Fibroblast of lung (primary cell): ENCODE results near the gene PMAIP1. TPM values are rescaled to one million over a fixed set of nuclear protein-coding genes. Genes with fewer than 3 reads are reported as not detected.

Experiments
- DNase-seq, 2 donors: peaks; one replicate each; pipeline versions ENCODE4 v3.0.0 to v3.0.0-alpha.2; 2010; ENCODE audit warnings: low read depth in 2 of 2
- H2AFZ ChIP-seq: 2 replicates; pipeline ENCODE4 v1.5.1; 2012; ENCODE audit warnings: low read length, control low read depth, inconsistent platforms
- H3K27ac ChIP-seq: 2 replicates; pipeline ENCODE4 v1.5.1; 2011; ENCODE audit warnings: low read length, control low read depth; ENCODE audit not compliant: insufficient read depth
- H3K27me3 ChIP-seq: 2 replicates; pipeline ENCODE4 v1.5.1; 2011; ENCODE audit warnings: mild to moderate bottlenecking, low read length; ENCODE audit not compliant: control insufficient read depth, insufficient read depth
- H3K36me3 ChIP-seq: 2 replicates; pipeline ENCODE4 v1.5.1; 2011; ENCODE audit warnings: low read length; ENCODE audit not compliant: control insufficient read depth, insufficient read depth
- H3K4me1 ChIP-seq: 2 replicates; pipeline ENCODE4 v1.5.1; 2011; ENCODE audit warnings: low read length; ENCODE audit not compliant: control insufficient read depth, insufficient read depth; ENCODE audit errors: extremely low read depth
- H3K4me2 ChIP-seq: 2 replicates; pipeline ENCODE4 v1.5.1; 2011; ENCODE audit warnings: low read length, control low read depth; ENCODE audit not compliant: insufficient read depth; ENCODE audit errors: extremely low read depth
- H3K4me3 ChIP-seq, 4 experiments: fragments of 200-600 bp in 1 of 4; sonication (generic) in 1 of 4; replicated peaks in 1 of 4; 2 replicates each; pipeline ENCODE4 v1.5.1; 2011 to 2016; ENCODE audit warnings: low read length in 4 of 4, low read depth in 3 of 4, mild to moderate bottlenecking in 3 of 4, control low read depth in 2 of 4, inconsistent platforms in 1 of 4, mixed read lengths in 1 of 4; ENCODE audit not compliant: insufficient read depth in 1 of 4; ENCODE audit errors: control extremely low read depth in 1 of 4
- H3K79me2 ChIP-seq: 2 replicates; pipeline ENCODE4 v1.5.1; 2012; ENCODE audit warnings: mild to moderate bottlenecking, low read length, inconsistent platforms; ENCODE audit not compliant: control insufficient read depth, insufficient read depth
- H3K9ac ChIP-seq: 2 replicates; pipeline ENCODE4 v1.5.1; 2011; ENCODE audit warnings: mild to moderate bottlenecking, low read length, control low read depth; ENCODE audit not compliant: insufficient read depth
- H3K9me3 ChIP-seq: 2 replicates; pipeline ENCODE4 v1.5.1; 2012; ENCODE audit warnings: low read depth, low read length; ENCODE audit not compliant: control insufficient read depth, insufficient read depth
- H4K20me1 ChIP-seq: 2 replicates; pipeline ENCODE4 v1.5.1; 2011; ENCODE audit warnings: low read length; ENCODE audit not compliant: control insufficient read depth, insufficient read depth; ENCODE audit errors: extremely low read depth
- CTCF ChIP-seq, 2 donors: IDR thresholded peaks in 1 of 2; conservative IDR thresholded peaks in 1 of 2; 1 replicate in 1 of 2; 2 replicates in 1 of 2; pipeline ENCODE4 v1.5.1; 2011 to 2012; ENCODE audit warnings: low read length in 2 of 2, control low read depth in 1 of 2, inconsistent platforms in 1 of 2, low read depth in 1 of 2, mild to moderate bottlenecking in 1 of 2
- EZH2 ChIP-seq: IDR thresholded peaks from 2 replicates; pipeline ENCODE4 v1.5.1; 2012; ENCODE audit warnings: low read length, control low read depth, mild to moderate bottlenecking; ENCODE audit errors: missing control alignments
- polyA plus RNA-seq, 2 donors: library from polyadenylated mRNA; depleted of rRNA in 1 of 2; stranded (reverse) in 1 of 2; unstranded in 1 of 2; fragments of >200 nt; gene quantifications; 2 replicates each; pipeline ENCODE4 v1.2.1, GENCODE V29; 2011 to 2012; ENCODE audit warnings: missing spikeins in 1 of 2
- total RNA-seq: library from RNA; depleted of rRNA; stranded (reverse); fragments of >200 nt; gene quantifications from 2 replicates; pipeline ENCODE4 v1.2.1, GENCODE V29; 2014

PMAIP1 gene
- total and polyA plus RNA-seq, 2 donors (not counting 1 experiment from before 2014, with no cell fraction given) = 8.5 to 34.7 TPM

GRCh38 chr18:59923539-59924196 lies 23.9 kb downstream of the PMAIP1 start:
- H3K4me3 ChIP-seq = no peak overlapping the region
- H3K9ac ChIP-seq = no peak overlapping the region
- no peaks in the 10 kb centered on the region for H3K79me2 ChIP-seq
- no peaks in the 10 kb centered on the region for H3K4me1 ChIP-seq
- no peaks in the 10 kb centered on the region for H4K20me1 ChIP-seq
- H3K4me2 ChIP-seq = no peak overlapping the region
- H3K36me3 ChIP-seq = no peaks in the 10 kb centered on the region
- no peak overlapping the region for H3K27ac ChIP-seq
- no peak overlapping the region for H2AFZ ChIP-seq
- H3K9me3 ChIP-seq = no peaks in the 10 kb centered on the region
- TF ChIP-seq CTCF (conservative IDR thresholded peaks at IDR 0.05 in 1 of 2, IDR thresholded peaks at IDR 0.05 in 1 of 2; ENCODE audit: low read depth in 1 of 2, low read length in 2 of 2) = no peak
- TF ChIP-seq EZH2 = no peak
- DNase-seq = no peak
- H3K27me3 ChIP-seq = peaks cover 7% of the 10 kb centered on the region

- no peaks in the 10 kb centered on the region for H3K4me1 ChIP-seq
These were observed 26.3 kb downstream of the PMAIP1 start for GRCh38 chr18:59926131-59926530.

GRCh38 chr18:59927246-59927825 lies 27.5 kb downstream of the PMAIP1 start:
- DNase-seq = peak in 1 of 2 donors; percentile 78
- Histone ChIP-seq H4K20me1 (no peaks in the 10 kb centered on the region), H3K79me2 (no peaks in the 10 kb centered on the region), H3K4me2 (no peak overlapping the region), H3K9me3 (no peaks in the 10 kb centered on the region), H2AFZ (no peak overlapping the region), H3K4me1 (no peaks in the 10 kb centered on the region), H3K4me3 (no peak overlapping the region), H3K9ac (no peak overlapping the region), H3K36me3 (no peaks in the 10 kb centered on the region), H3K27ac (no peak overlapping the region), H3K27me3 (peaks cover 7% of the 10 kb centered on the region)
- no peak for TF ChIP-seq EZH2
- no peak for TF ChIP-seq CTCF (conservative IDR thresholded peaks at IDR 0.05 in 1 of 2, IDR thresholded peaks at IDR 0.05 in 1 of 2; ENCODE audit: low read depth in 1 of 2, low read length in 2 of 2)

More at GRCh38 chr18:59926131-59926530, 26.3 kb downstream of the PMAIP1 start:
- Histone ChIP-seq H3K27me3 (peaks cover 7% of the 10 kb centered on the region), H4K20me1 (no peaks in the 10 kb centered on the region), H3K27ac (no peak overlapping the region), H3K36me3 (no peaks in the 10 kb centered on the region), H3K9me3 (no peaks in the 10 kb centered on the region), H3K9ac (no peak overlapping the region), H3K4me2 (no peak overlapping the region), H2AFZ (no peak overlapping the region), H3K79me2 (no peaks in the 10 kb centered on the region), H3K4me3 (no peak overlapping the region)
- TF ChIP-seq EZH2 (no peak), CTCF (conservative IDR thresholded peaks at IDR 0.05 in 1 of 2, IDR thresholded peaks at IDR 0.05 in 1 of 2; ENCODE audit: low read depth in 1 of 2, low read length in 2 of 2) (no peak)
- DNase-seq = no peak
